GM12874 (cell line): Measurements from ENCODE around the gene FHIT.

ENCODE experiments used
- TF ChIP-seq, protein P1 (sequence below): IDR thresholded peaks from 2 replicates; pipeline ENCODE4 v1.5.1; 2011; ENCODE audit warnings: low read depth, mild to moderate bottlenecking, control low read depth, low read length, moderate library complexity; ENCODE audit not compliant: insufficient read depth

The FHIT gene

DNA sequence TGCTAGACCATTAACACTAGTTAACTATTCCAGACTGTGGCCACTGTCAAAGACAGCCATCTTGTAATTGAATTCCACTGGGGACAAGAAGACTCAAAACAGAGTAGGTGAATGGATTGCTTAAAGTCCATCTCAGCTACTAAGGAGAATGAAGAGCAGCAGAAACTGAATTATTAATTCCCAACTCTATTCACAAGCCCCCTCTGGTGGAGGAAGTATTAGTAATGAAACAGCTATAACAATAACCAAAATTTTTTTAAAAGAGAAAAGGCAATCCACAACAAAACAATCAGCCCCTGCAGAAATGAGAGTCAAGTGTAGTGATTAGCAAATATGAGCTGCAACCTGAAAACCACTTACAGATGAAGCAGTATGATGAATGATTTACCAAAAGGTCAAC, 302.8 kb downstream of the FHIT start:
- TF ChIP-seq, protein P1, sequence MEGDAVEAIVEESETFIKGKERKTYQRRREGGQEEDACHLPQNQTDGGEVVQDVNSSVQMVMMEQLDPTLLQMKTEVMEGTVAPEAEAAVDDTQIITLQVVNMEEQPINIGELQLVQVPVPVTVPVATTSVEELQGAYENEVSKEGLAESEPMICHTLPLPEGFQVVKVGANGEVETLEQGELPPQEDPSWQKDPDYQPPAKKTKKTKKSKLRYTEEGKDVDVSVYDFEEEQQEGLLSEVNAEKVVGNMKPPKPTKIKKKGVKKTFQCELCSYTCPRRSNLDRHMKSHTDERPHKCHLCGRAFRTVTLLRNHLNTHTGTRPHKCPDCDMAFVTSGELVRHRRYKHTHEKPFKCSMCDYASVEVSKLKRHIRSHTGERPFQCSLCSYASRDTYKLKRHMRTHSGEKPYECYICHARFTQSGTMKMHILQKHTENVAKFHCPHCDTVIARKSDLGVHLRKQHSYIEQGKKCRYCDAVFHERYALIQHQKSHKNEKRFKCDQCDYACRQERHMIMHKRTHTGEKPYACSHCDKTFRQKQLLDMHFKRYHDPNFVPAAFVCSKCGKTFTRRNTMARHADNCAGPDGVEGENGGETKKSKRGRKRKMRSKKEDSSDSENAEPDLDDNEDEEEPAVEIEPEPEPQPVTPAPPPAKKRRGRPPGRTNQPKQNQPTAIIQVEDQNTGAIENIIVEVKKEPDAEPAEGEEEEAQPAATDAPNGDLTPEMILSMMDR, result no peak

DNA sequence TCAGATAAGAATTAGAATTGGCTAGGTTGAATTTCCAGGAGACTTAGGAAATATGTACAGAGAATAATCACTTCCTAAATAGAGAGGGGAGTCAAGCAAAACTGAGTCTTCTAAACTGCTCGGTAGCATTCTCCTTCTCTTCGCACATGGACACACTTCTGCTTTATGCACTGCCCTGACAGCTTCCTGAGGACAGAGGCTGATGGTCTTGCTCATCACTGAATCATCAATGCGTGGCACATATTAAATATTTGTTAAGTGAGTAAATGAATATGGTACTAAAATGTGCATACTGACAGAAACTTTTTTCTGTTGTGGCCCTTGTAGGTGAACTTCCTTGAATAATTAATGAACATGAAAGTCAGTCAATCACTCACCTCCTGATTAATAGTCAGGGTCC, 315.5 kb downstream of the FHIT start:
- TF ChIP-seq, protein P1, result no peak

DNA sequence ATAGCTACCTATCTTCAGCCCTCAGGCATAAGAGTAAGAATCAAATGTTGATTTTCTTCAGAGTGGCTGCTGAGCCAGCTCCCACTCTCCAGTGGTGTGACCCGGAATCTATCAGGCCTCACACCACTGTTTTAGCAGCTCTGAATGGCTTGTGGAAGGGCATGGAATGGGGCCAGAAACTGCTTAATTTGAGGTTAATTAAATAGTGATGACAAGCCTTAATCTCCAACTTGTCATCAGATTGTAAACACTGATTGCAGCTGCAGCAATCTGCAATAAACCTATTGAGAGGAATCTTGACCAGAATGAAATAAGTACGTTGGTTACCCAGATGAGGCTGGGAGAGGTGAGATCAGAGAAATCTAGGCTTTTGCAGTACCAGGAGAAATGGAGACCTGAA, 317.4 kb downstream of the FHIT start:
- TF ChIP-seq, protein P1, result no peak

DNA sequence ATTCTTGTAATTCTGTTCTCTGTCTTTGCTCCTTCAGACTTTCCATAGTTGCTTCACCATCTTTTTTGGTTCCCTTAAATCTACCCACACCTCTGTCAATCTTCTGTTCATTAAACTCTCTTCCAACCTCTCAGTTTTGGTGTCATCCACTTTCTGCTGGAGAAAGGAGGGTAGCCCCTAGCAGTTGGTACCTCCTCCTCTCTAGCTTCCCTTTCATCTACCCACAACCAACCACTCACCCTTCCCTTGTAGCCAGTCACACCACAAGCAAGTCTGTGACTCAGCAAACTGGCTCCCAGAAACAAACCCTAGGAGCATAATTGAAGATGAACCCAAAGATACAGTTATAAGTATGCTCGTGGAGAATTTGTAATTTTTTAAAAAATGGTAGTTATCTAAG, 318.6 kb downstream of the FHIT start:
- TF ChIP-seq, protein P1, result no peak

DNA sequence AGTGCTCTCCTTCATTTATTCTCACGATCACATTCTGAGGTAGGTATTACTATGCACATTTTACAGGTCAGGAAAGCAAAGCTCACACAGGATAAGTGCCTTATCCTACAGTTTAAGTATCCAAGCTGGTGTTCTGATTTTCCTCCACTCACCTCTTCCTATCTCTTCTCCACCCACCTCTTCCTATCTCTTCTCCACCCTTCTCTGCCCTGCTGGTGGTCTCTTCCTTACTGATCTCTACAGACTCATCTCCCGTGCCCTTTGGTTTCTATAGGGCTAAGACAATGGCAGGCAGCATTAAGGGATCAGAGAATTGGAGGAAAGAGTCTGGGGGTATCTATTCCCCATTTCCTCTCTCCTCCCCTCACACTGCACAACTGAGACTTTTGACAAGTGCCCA, 319.1 kb downstream of the FHIT start:
- TF ChIP-seq, protein P1, result no peak

DNA sequence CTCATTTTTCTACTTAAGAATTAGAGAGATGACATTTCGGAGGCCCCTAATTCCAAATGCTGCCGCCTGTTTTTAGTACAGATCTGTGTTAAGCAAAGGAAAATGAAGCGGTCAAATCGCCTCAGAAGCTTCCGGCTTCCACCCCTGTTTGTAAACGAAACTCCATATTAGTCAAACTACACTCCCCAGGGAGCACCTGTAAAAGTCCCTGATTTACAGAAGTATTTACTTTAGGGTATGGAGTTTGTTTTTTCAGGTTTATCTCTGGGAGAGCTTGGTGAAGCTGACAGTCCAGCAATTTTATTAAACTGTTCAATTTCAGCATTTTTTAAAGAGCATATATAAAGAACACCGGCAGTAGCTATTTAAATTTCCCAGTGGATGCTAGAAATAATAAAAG, 319.8 kb downstream of the FHIT start:
- TF ChIP-seq, protein P1, result no peak

DNA sequence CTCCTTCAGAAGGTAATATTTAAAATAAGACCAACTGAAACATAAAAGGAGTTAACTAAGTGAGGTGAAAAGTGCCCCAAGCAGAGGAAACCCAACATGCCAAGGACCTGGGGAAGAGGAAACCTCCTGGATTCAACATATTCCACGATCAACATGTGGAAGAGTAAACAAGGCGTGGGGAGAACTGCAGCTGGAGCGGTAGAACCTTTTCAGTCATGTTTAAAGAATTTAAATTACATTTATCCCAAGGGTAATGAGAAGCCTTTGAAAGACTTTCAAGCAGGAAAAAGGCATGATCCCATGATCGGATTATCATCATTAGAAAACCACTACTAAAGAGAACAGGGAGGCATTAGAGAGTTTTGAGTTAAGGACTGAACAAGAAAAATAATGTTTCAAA, 330.7 kb downstream of the FHIT start:
- TF ChIP-seq, protein P1, result no peak

DNA sequence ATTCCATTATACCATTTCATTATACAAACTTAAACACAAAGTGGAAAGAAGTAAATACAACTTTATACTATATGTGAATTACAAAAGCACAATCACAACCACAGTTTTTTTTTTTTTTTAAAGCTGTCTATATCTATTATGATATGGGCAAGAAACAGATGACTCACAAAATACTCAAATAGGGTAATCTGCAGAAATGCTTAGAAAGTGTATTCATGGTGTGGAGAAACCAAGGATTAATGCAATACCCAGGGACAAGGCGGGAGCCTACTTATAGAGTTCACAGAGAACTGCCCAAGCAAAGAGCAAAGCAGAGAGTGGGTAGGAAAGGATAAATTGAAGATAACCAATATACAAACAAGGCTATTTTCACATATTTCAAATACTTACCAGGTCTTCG, 332.0 kb downstream of the FHIT start:
- TF ChIP-seq, protein P1, result no peak
